GM06990 (cell line): ENCODE measurements around the gene ZC3H11A.
"Not testable (repeated sequence)": the region's sequence is repeated elsewhere in the genome, so short reads cannot be mapped to it uniquely, and the experiment has no call there.

Experiments used
- DNase-seq: peaks from one replicate; pipeline ENCODE4 v3.0.0-alpha.2; 2011; ENCODE audit not compliant: insufficient read length; ENCODE audit errors: extremely low read depth
- H3K27me3 ChIP-seq: replicated peaks from 2 replicates; pipeline ENCODE4 v1.6.0; 2011; ENCODE audit warnings: low read length; ENCODE audit not compliant: control insufficient read depth, insufficient read depth
- H3K36me3 ChIP-seq: 2 replicates; pipeline ENCODE4 v1.5.1; 2011; ENCODE audit warnings: low read length; ENCODE audit not compliant: control insufficient read depth, insufficient read depth
- H3K4me3 ChIP-seq: replicated peaks from 2 replicates; pipeline ENCODE4 v1.5.1; 2011; ENCODE audit warnings: low read depth, mild to moderate bottlenecking, control low read depth, low read length
- TF ChIP-seq, protein P1 (sequence below): IDR thresholded peaks from 2 replicates; pipeline ENCODE4 v1.5.1; 2011; ENCODE audit warnings: low read length, control low read depth, mild to moderate bottlenecking, inconsistent platforms; ENCODE audit not compliant: insufficient read depth, poor library complexity, severe bottlenecking

The ZC3H11A gene

DNA sequence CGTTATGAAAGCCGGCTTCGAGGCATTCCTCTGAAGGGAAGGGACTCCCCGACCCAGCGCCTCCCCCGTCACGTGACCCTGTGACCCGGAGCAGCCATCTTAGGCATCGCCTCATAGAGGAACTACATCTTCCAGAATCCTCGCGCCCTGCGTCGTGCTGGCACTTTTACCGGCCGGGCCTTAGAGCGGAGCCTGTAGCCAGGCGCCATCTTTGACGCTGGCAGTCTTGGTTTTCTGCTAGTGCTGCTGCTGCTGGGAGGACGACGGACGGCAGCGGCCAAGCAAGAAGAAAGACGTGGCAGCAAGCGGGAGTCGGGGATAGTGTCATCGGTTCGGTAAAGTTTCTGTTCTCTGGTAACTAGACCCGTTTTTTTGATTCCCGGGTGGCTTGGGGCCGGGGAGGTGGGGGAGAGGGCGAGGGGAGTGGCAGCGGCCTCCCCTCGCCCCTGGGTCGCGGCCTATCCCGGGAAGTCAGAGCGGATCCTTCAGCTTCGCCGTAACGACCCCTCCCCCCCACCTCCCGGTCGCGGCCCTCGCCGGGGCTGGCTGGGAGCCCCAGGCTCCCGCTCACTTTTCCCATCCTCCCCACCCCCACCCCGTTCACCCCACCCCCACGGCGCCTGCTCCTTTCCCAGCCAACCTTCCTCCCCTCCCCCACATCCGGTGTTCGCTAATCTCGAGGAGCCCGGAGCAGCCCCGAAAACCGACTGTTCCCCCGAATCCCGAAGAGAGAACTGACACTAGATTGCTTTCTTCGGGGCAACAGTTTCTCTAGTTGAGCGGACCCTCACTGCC is at the start of gene ZC3H11A, which contains the start of gene ZBED6:
Gene ZC3H11A (plus strand): TSS at position 183 of the 795 bp plus-strand sequence. CDS start 21,448 bp downstream, outside the sequence.
Gene ZBED6 (plus strand): TSS at position 183 of the 795 bp plus-strand sequence. CDS start 1,900 bp downstream, outside the sequence.
- Histone ChIP-seq H3K4me3 (peak within 1 kb of the TSS; percentile 64), H3K36me3 (peaks cover 7% of the 10 kb centered on the region), H3K27me3 (no peaks in the 10 kb centered on the region)
- TF ChIP-seq, protein P1, sequence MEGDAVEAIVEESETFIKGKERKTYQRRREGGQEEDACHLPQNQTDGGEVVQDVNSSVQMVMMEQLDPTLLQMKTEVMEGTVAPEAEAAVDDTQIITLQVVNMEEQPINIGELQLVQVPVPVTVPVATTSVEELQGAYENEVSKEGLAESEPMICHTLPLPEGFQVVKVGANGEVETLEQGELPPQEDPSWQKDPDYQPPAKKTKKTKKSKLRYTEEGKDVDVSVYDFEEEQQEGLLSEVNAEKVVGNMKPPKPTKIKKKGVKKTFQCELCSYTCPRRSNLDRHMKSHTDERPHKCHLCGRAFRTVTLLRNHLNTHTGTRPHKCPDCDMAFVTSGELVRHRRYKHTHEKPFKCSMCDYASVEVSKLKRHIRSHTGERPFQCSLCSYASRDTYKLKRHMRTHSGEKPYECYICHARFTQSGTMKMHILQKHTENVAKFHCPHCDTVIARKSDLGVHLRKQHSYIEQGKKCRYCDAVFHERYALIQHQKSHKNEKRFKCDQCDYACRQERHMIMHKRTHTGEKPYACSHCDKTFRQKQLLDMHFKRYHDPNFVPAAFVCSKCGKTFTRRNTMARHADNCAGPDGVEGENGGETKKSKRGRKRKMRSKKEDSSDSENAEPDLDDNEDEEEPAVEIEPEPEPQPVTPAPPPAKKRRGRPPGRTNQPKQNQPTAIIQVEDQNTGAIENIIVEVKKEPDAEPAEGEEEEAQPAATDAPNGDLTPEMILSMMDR = no peak
- DNase-seq = peak; percentile 96

DNA sequence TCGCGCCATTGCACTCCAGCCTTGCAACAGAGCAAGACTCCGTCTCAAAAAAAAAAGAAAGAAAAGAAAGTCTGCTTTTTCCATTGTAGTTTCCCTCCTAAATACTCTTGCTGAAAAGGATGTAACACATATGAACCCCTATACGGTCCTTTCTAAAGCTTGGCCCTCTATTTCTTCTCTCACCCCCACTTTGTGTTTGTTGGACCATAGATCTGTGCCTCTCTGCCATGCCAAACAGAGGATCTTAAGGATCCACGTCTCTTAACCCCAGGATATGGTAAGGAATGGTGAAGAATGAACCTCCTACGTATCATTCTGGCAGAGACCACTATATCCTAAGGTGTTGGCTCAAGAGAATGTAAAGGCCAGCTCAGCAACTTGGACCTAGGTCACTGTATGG is 49.1 kb upstream of the ZC3H11A start:
- Histone ChIP-seq H3K36me3 (no peaks in the 10 kb centered on the region), H3K27me3 (no peaks in the 10 kb centered on the region), H3K4me3 (no peak overlapping the region)
- TF ChIP-seq, protein P1 = no peak
- DNase-seq = no peak

DNA sequence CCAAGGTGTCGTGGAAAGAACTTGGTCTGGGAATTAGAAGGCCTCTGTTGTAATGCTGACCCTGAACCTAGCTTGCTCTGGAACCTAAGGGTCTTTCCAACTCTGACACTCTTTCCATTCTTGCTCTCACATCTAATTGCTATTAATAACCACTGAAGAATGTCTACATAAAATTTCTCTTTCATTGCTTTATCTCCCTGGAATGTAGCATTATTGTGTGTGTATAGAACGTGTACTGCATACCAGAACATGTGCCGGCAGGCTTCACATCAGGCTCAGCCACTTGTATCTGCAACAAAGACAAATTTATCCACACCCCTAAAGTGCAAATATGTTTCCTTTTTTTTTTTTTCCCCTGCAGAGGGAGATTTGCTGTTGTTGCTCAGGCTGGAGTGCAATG is 44.4 kb upstream of the ZC3H11A start:
- Histone ChIP-seq H3K27me3 (no peaks in the 10 kb centered on the region), H3K36me3 (no peaks in the 10 kb centered on the region), H3K4me3 (no peak overlapping the region)
- TF ChIP-seq, protein P1 = no peak
- no peak for DNase-seq

DNA sequence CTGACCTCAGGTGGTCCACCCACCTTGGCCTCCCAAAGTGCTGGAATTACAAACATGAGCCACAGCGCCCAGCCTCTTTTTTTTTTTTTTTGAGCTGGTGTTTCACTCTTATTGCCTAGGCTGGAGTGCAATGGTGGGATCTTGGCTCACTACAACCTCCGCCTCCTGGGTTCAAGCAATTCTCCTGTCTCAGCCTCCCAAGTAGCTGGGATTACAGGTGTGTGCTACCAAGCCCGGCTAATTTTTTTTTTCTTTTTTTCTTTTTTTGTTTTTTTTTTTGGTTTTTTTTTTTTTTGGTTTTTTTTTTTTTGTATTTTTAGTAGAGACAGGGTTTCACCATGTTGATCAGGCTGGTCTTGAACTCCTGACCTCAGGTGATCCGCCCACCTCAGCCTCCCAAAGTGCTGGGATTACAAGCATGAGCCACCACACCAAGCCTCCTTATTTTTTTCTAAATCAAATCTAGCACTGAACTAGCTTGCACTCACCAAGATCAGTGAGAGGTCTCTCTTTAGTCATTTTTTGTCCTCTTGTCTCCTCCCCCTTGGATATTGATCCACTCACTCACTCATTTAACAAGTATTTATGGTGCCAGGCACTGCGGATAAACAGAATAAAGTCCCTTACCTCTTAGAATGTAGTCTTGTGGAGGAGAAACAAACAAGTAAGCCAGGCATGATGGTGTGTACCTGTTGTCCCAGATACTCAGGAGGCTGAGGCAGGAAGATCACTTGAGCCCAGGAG is 43.6 kb upstream of the ZC3H11A start:
- H3K36me3 ChIP-seq, H3K4me3 ChIP-seq, H3K27me3 ChIP-seq, DNase-seq: not testable (repeated sequence)

DNA sequence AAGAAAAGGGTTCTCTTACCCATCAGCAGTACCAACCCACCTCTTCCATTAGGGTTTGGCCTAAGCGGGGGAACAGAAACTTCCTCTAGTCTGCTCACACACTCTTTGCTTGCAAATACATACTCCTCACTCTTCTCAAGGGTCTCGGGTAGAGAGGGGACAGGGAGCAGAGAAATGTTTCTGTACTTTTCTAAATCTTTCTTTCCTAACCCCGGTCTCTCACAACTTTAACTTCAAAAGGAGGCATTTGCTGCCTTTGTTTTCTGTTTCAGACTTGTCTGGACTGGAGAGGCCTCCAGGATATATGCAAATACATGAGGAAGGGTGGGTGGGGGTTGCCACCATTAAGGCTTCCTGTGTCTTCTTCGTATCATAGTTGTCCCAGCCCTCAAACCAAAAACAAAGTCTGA is 41.0 kb upstream of the ZC3H11A start:
- Histone ChIP-seq H3K27me3 (no peaks in the 10 kb centered on the region), H3K36me3 (no peaks in the 10 kb centered on the region), H3K4me3 (no peak overlapping the region; the same call in 1 of the 2 replicates)
- peak; percentile 58 for DNase-seq
- TF ChIP-seq, protein P1 = no peak

DNA sequence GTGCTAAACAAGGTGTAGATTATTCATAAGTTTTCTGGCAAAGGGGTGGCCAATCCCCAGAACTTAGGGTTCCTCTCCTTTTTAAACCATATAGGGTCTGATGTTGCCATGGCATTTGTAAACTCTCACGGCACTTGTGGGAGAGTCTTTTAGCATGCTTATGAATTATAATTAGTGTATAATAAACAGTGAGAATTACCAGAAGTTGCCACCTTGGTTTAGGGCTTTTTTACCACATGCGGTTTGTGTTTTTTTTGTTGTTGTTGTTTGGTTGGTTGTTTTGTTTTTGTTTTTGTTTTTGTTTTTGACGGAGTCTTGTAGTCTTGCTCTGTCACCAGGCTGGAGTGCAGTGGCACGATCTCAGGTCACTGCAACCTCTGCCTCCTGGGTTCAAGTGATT is 39.4 kb upstream of the ZC3H11A start:
- no peak overlapping the region for H3K4me3 ChIP-seq
- no peak for DNase-seq
- TF ChIP-seq, protein P1 = no peak
- H3K27me3 ChIP-seq = no peaks in the 10 kb centered on the region
- H3K36me3 ChIP-seq = no peaks in the 10 kb centered on the region

DNA sequence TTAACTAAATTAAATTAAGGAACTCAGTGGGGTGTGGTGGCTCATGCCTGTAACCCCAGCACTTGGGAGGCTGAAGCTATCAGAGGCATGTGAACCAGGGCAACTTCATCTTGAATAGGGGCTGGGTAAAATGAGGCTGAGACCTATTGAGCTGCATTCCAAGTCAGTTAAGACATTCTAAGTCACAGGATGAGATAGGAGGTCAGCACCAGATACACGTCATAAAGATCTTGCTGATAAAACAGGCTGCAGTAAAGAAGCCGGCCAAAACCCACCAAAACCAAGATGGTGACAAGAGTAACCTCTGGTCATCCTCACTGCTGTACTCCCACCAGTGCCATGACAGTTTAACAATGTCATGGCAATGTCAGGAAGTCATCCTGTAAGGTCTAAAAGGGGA is 36.7 kb upstream of the ZC3H11A start:
- H3K36me3 ChIP-seq, H3K27me3 ChIP-seq, DNase-seq, H3K4me3 ChIP-seq: not testable (repeated sequence)
